Measurements from ENCODE around the gene CDK4. TPM values are rescaled to one million over a fixed set of nuclear protein-coding genes. Genes with fewer than 3 reads are reported as not detected.

CDK4 gene
- total and polyA plus RNA-seq, 2 donors: 71.7 to 89.9 TPM

DNA sequence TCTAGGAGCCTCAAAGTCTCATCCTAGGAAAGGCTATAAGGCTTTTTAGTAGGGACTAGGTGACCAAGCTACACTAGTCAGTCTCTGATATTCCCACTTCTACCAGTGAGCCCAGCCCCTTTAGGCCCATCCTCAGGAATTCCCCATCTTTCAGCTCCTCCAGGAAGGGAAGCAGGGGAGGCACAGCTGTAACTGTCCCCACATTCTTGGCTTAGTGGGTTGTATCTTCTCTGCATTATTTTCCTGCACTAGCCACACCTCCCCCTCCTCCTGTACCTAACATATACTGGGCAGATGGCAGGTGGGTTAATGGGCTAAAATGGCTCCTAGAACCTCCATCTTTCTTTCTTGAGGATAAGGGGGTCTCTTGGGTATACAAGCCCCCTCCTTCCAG is 15.2 kb upstream of the CDK4 start:
- H3K36me3 ChIP-seq (ENCODE audit: insufficient read depth): no peaks in the 10 kb centered on the region
- H3K4me3 ChIP-seq (ENCODE audit: low read depth, low read length): no peak overlapping the region
- no peaks in the 10 kb centered on the region for H3K4me1 ChIP-seq (ENCODE audit: insufficient read depth)
- no peak for DNase-seq (ENCODE audit: extremely low spot score)
- no peak overlapping the region for H3K27ac ChIP-seq (ENCODE audit: low read depth)

DNA sequence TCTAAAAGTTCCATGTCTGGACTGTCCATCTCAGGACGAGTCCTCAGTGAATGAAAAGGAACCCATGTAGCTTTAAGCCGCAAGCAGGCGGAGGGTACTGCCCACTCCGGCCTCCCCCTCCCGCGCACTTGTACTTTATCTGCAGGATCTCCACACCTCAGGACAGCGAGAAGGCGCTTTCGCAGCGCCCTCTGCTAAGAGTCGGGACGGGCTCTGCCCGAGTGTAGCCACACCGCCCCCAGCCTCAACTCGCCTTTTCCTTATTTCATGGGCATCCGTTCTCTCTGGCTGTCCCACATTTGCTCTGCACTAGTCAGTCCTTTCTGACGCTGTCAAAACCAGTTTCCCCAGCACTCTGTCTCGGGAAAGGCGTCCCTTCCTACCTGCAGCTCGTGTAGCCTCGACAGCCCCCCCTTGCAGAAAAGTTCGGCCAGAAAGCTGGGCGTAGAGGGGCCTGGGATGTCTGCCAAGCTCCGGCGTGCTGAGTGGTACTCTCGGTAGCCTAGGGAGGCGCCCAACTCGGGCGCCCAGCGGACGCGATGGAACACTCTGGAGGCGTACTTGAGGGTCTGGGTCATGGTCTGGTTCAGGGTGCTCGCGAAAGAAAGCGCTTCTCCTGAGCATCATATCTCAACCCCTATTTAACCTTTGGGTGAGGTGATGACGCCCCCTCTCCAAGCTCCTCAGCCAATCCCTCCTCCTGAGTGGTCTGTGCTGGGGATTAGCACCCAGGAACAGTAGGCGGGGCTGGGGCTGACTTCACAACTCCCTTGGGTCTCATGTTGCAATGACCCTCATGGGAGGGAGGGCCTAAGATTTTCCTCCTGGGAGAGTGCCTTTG is 14.6 kb upstream of the CDK4 start, which contains the start of gene CYP27B1:
Gene CYP27B1 (minus strand): TSS at position 615 of the 841 bp plus-strand sequence. CDS start 37 bp downstream, at position 578.
- no peak within 1 kb of the TSS for H3K4me3 ChIP-seq (ENCODE audit: low read depth, low read length)
- no peak within 1 kb of the TSS for H3K27ac ChIP-seq (ENCODE audit: low read depth)
- H3K4me1 ChIP-seq (ENCODE audit: insufficient read depth): no peaks in the 10 kb centered on the region
- WGBS: 4% methylated on average over 38 of the region's 38 CpGs
- H3K36me3 ChIP-seq (ENCODE audit: insufficient read depth): no peaks in the 10 kb centered on the region
- no peak for DNase-seq (ENCODE audit: extremely low spot score)

DNA sequence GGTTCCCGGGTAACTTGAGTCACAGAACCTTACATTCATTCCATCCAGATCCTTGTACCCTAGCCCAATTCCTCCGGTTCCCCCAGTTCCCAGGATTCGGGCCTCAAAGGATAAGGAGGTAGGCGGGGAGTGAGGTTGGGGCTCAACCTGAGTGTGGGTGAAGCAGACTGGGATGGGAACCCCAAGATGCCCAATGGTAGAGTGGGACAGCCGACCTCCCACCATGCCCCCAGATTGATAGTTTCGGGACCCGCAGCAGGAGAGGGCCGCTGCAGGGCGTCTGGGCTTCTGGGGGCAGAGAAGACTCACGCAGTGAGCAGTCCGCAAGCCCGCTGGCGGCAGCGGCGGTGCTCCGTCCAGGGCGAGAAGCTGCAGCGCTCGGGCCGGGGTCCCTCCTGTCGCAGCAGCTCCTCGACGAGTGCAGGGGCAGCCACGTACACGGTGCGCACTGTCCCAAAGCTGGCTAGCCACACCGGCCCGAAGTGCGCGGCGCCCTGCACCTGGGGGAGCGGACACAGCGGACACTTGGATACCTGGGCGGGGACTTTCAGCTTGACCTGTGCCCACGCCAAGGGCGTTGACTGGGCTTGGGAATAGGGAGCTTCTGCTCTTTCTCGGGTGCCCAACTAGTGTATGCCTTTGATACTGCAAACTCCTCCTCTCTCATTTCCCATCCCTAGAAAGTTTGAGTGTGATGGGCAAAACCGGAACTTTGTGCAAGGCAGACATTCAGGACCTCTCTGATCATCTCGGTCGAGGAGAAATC is 13.8 kb upstream of the CDK4 start:
- Histone ChIP-seq H3K4me3 (ENCODE audit: low read depth, low read length) (peak overlapping the region; percentile 15), H3K4me1 (ENCODE audit: insufficient read depth) (no peaks in the 10 kb centered on the region), H3K36me3 (ENCODE audit: insufficient read depth) (no peaks in the 10 kb centered on the region), H3K27ac (ENCODE audit: low read depth) (no peak overlapping the region)
- 2% methylated on average over 40 of the region's 40 CpGs for WGBS
- DNase-seq (ENCODE audit: extremely low spot score): no peak

DNA sequence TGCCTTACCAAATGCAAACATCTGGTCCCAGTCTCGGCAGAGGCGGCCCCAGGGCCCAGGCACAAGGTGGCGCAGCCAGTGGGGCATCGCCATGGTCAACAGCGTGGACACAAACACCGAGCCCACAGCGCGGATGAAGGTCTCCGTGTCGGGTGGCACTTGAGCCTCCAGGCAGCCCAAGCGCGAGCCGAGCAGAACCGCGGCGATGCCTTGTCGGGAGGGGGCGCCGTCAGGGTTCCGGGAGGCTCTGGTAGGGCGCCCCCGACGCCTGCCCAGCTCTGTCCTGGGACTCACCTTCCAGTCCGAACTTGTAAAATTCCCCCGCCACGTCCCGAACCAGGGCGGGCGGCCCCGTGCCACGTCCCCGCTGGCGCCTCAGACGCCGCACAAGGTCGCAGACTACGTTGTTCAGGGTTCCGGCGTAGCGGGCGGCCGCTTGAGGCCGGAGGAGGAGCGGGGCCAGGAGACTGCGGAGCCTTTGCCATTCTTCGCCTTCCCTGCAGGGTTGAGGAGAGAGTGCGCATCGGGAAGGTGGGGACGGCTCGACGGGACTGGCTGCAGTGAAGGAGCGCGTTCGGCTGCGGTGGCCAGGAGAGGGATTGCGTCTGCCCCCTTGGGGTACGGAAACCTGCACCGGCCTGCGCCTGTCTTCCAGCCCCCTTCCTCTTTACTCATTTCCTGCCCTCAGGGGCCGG is 13.0 kb upstream of the CDK4 start:
- peak overlapping the region; percentile 15 for H3K4me3 ChIP-seq (ENCODE audit: low read depth, low read length)
- no peaks in the 10 kb centered on the region for H3K4me1 ChIP-seq (ENCODE audit: insufficient read depth)
- H3K27ac ChIP-seq (ENCODE audit: low read depth): no peak overlapping the region
- H3K36me3 ChIP-seq (ENCODE audit: insufficient read depth): no peaks in the 10 kb centered on the region
- WGBS: 1% methylated on average over 60 of the region's 60 CpGs
- DNase-seq (ENCODE audit: extremely low spot score): no peak

DNA sequence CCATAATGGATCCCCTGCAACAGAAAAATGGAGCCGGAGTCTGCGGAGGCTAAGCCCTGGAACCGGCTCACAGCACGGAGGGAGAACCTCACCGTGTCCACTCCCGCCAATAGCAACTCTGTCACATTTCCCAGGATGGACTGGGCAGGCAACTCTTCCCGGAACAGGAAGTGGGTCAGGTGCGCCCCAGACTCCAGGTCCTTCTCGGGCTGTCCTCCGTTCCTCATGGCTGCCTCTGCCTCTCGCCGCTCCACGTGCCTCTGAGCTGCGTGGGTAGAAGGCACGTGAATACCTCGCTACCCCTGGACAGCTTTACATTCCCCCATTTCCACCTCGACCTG is 12.5 kb upstream of the CDK4 start:
- Histone ChIP-seq H3K4me1 (ENCODE audit: insufficient read depth) (no peaks in the 10 kb centered on the region), H3K4me3 (ENCODE audit: low read depth, low read length) (peak overlapping the region; percentile 15), H3K36me3 (ENCODE audit: insufficient read depth) (no peaks in the 10 kb centered on the region), H3K27ac (ENCODE audit: low read depth) (no peak overlapping the region)
- no peak for DNase-seq (ENCODE audit: extremely low spot score)
- WGBS: 16% methylated on average over 17 of the region's 17 CpGs

DNA sequence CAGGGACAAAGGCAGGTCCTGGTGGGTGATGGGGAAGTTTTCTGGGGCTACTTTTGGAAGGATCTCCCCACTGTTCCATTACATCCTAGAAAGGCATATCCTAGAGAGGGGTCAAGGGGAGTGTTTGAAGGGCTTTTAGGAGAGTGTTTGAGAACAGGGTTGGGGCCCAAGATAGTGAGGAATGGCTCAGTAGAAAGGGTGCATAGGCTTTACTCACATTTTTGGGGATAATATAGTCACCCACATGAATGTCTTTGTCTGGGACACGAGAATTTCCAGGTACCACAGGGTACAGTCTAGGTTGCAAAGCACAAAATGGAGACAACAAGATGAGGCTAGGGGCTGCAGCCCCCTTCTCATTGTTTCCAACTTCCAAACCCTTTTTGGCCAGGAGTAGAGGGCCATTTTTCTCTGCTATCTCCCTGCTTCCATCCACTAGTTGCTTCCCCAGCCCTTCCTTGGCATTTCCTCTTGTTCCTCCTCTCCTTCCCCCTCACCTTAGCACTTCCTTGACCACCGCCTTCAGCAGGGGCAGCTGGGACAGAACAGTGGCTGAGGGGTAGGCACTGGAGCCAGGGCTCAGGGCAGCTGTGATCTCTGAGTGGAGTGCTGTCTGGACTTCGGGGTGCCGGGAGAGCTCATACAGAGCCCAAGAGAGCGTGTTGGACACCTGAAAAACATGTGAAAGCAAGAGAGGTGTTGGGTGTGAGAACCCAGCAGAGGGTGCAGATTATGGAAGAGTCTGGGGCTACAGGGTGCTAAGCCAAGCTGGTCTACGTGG is 12.0 kb upstream of the CDK4 start:
- 76% methylated on average over 6 of the region's 6 CpGs for WGBS
- Histone ChIP-seq H3K27ac (ENCODE audit: low read depth) (no peak overlapping the region), H3K4me3 (ENCODE audit: low read depth, low read length) (no peak overlapping the region), H3K4me1 (ENCODE audit: insufficient read depth) (no peaks in the 10 kb centered on the region), H3K36me3 (ENCODE audit: insufficient read depth) (no peaks in the 10 kb centered on the region)
- no peak for DNase-seq (ENCODE audit: extremely low spot score)

DNA sequence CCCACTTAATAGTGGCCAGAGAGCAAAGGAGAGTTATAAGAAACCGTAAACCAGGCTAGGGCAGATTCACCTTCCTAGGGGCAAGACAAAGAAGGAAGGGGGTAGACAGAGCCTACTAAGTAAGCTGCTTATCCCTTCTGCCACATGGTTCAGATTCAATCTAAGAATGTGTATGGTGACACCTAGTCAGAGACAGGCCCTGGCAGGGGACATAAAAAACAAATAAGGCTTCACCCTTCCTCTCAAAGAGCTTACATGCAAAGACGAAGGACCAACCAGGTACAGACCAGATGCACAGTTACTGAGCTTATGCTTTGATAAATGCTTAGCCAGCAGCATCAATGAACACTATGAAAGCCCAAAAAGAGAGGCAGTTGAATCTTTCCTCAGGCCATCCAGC is 10.4 kb upstream of the CDK4 start:
- WGBS: 89% methylated on average over 2 of the region's 2 CpGs
- Histone ChIP-seq H3K27ac (ENCODE audit: low read depth) (no peak overlapping the region), H3K4me3 (ENCODE audit: low read depth, low read length) (no peak overlapping the region), H3K4me1 (ENCODE audit: insufficient read depth) (no peaks in the 10 kb centered on the region), H3K36me3 (ENCODE audit: insufficient read depth) (no peaks in the 10 kb centered on the region)
- no peak for DNase-seq (ENCODE audit: extremely low spot score)

DNA sequence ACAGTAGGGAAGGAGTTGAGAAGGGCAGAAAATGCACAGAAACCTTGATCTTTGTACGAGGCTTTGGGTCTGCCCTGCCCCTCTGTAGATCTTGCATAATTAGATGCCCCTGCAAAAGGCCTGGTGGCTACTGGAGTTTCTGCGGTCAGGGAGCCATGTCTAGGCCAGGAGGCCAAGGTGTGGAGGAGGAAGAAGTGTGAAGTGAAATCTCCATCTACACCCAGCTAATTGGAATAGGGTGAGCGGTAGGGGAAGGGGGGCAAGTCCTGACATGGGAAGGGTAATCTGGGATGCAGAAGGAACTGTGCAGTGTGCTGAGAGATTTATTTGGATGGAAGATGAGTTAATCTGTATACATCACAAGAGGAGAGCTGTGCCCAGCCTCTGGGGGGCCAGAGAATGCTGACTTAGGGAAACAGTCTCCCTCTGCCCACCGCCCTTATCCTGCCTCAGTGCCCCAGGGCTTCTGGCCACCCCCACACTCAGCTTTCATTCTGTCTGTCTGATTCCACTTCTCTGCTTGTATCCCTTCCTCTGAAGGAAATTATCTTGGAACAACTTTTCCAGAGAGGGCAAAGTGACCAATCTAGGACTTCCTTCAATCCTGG is 9.4 kb upstream of the CDK4 start:
- DNase-seq (ENCODE audit: extremely low spot score): no peak
- Histone ChIP-seq H3K27ac (ENCODE audit: low read depth) (no peak overlapping the region), H3K4me1 (ENCODE audit: insufficient read depth) (no peaks in the 10 kb centered on the region), H3K36me3 (ENCODE audit: insufficient read depth) (no peaks in the 10 kb centered on the region), H3K4me3 (ENCODE audit: low read depth, low read length) (no peak overlapping the region)
- 91% methylated on average over 4 of the region's 4 CpGs for WGBS

DNA sequence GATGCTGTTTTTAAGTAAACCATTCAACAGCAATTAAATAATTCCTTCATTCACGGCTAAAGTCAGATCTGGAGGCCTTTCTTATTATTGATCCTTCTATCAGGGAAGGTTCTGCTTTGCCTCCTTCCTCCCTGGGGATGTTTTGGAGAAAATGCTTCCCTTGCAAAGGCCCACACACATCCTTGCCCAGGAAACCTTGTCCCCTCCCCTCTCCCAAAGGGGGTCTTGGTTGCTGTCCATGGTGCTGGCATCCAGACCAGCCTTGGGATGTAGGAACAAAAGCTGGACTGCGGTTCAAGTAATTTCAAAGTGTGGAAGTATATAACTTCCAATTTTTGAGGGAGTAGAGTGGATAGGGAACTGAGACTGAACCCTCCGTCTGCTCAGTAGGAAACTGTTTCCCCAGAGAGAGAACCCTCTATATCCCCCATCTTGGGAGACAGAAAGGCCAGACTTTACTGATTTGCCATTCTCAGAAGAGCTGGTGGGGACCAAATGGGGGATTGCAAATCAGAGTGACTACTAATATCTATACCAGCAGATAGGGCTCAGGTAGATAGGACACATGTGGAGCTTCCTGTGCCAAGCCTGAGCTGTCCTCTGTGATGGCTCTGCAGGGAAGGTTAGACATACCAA is 8.4 kb upstream of the CDK4 start:
- no peak for DNase-seq (ENCODE audit: extremely low spot score)
- no peak overlapping the region for H3K27ac ChIP-seq (ENCODE audit: low read depth)
- no peaks in the 10 kb centered on the region for H3K4me1 ChIP-seq (ENCODE audit: insufficient read depth)
- 90% methylated on average over 3 of the region's 3 CpGs for WGBS
- H3K4me3 ChIP-seq (ENCODE audit: low read depth, low read length): no peak overlapping the region
- H3K36me3 ChIP-seq (ENCODE audit: insufficient read depth): no peaks in the 10 kb centered on the region

DNA sequence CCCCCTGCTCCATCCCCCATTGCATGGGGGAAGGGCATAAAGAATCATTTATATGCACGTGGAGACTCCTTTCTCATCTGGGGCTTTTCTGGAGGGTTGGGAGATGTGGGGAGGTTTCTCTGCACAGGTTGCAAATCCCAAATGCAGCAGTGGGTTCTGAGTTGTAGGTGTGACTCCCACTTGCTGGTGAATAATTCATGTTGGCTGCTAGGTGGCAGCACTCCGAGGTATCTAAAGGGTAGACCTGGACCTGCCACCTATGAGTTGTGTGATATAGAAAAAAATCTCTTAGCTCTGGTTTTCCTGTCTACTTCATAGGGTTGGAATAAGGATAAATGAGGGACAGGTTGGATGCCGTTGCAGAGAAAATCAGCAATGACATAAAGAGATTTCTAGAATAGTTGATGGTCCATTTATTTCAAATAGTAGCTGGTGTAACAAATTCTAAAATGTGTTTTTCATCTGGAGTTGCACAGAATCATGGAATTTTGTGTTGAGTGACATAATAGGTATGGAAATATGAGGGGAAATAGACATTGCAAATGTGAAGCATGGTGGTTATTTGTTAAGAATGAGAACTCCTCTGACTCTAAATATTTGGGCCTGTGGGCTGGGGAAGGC is 7.4 kb upstream of the CDK4 start:
- DNase-seq (ENCODE audit: extremely low spot score): no peak
- no peak overlapping the region for H3K27ac ChIP-seq (ENCODE audit: low read depth)
- H3K4me1 ChIP-seq (ENCODE audit: insufficient read depth): no peaks in the 10 kb centered on the region
- H3K36me3 ChIP-seq (ENCODE audit: insufficient read depth): no peaks in the 10 kb centered on the region
- no peak overlapping the region for H3K4me3 ChIP-seq (ENCODE audit: low read depth, low read length)
- WGBS: 39% methylated on average over 3 of the region's 3 CpGs

DNA sequence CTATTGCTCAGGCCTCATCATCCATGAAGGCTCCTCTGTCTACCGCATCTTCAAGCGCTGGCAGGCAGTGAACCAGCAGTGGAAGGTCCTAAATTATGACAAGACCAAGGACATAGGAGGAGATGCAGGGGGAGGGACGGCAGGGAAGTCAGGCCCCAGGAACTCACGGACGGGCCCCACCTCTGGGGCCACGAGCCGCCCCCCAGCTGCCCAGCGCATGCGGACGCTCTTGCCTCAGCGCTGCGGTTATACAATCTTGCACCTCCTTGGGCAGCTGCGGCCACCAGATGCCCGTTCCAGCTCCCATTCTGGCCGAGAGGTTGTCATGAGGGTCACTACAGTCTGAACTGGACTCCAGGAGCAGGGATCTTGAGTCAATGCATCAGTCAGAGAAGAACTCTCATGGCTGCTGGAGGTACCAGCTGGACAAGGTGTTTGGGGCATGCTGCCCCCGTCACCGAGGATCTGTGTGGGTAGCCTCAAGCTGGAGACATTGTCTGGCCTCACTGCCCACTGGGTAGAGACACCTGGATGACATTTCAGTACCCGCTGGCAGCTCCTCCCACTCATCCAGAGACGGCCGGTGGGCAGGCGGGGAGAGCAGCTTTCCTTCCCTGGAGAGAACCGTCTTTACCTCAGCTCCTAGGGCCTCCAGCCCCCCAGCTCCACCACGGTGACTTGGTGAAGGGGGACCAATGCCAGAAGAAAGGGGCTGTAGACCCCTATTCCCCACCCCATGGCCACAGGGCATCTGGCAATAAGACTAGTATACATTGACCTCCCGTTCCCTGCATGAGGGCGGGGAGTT is 6.6 kb upstream of the CDK4 start:
- DNase-seq (ENCODE audit: extremely low spot score): no peak
- no peak overlapping the region for H3K4me3 ChIP-seq (ENCODE audit: low read depth, low read length)
- H3K4me1 ChIP-seq (ENCODE audit: insufficient read depth): no peaks in the 10 kb centered on the region
- H3K36me3 ChIP-seq (ENCODE audit: insufficient read depth): no peaks in the 10 kb centered on the region
- H3K27ac ChIP-seq (ENCODE audit: low read depth): no peak overlapping the region
- 91% methylated on average over 25 of the region's 25 CpGs for WGBS

DNA sequence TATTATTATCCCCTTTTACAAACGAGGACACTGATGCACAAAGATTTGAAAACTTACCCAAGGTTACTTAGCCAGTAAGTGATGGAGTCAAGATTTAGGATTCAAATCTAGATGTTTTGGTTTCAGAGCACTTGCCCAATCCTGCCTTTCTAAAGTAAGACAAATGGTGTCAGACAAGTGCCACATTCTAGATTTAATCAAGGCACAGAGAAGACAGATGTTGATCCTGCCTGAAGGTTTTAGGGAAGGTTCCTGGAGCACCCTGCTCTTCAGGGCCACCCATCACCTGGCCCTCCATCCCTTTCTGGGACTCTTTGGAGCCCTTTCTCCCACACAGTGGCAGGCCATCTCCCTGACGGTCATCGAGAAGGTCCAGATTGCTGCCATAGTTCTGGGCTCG is 5.7 kb upstream of the CDK4 start:
- Histone ChIP-seq H3K27ac (ENCODE audit: low read depth) (no peak overlapping the region), H3K4me1 (ENCODE audit: insufficient read depth) (no peaks in the 10 kb centered on the region), H3K36me3 (ENCODE audit: insufficient read depth) (no peaks in the 10 kb centered on the region), H3K4me3 (ENCODE audit: low read depth, low read length) (no peak overlapping the region)
- WGBS: 92% methylated on average over 4 of the region's 4 CpGs
- DNase-seq (ENCODE audit: extremely low spot score): no peak

Data from urinary bladder (tissue), 4 donors.